ENCODE results near the gene RELN.

Gene RELN

GRCh38 chr7:103613655-103614642 lies 375.5 kb downstream of the RELN start:
- no peak for DNase-seq

GRCh38 chr7:103609778-103610177 lies 379.7 kb downstream of the RELN start:
- no peak for DNase-seq

GRCh38 chr7:103605640-103606039 lies 383.8 kb downstream of the RELN start:
- DNase-seq, result no peak

- DNase-seq, result no peak
Measured at GRCh38 chr7:103598326-103598905, 391.0 kb downstream of the RELN start.

- no peak for DNase-seq
Measured at GRCh38 chr7:103597606-103598005, 391.9 kb downstream of the RELN start.

GRCh38 chr7:103594186-103594585 lies 395.3 kb downstream of the RELN start:
- DNase-seq, result no peak

GRCh38 chr7:103593691-103594090 lies 395.8 kb downstream of the RELN start:
- no peak for DNase-seq

GRCh38 chr7:103592844-103593243 lies 396.6 kb downstream of the RELN start:
- DNase-seq, result no peak

GRCh38 chr7:103592187-103592586 lies 397.3 kb downstream of the RELN start:
- DNase-seq, result no peak

GRCh38 chr7:103580031-103580430 lies 409.4 kb downstream of the RELN start:
- no peak for DNase-seq

- no peak for DNase-seq
Measured at GRCh38 chr7:103577059-103577458, 412.4 kb downstream of the RELN start.

GRCh38 chr7:103576641-103577040 lies 412.8 kb downstream of the RELN start:
- DNase-seq, result no peak

GRCh38 chr7:103574576-103574975 lies 414.9 kb downstream of the RELN start:
- no peak for DNase-seq

- DNase-seq, result no peak
Measured at GRCh38 chr7:103573479-103574058, 415.9 kb downstream of the RELN start.

- DNase-seq, result no peak
Measured at GRCh38 chr7:103571586-103571985, 417.9 kb downstream of the RELN start.

- no peak for DNase-seq
Measured at GRCh38 chr7:103569621-103570305, 419.7 kb downstream of the RELN start.

GRCh38 chr7:103564416-103564815 lies 425.0 kb downstream of the RELN start:
- no peak for DNase-seq

GRCh38 chr7:103560136-103560535 lies 429.3 kb downstream of the RELN start:
- no peak for DNase-seq

GRCh38 chr7:103551016-103551415 lies 438.4 kb downstream of the RELN start:
- no peak for DNase-seq

GRCh38 chr7:103549786-103550185 lies 439.7 kb downstream of the RELN start:
- no peak for DNase-seq

GRCh38 chr7:103547451-103548284 lies 441.8 kb downstream of the RELN start:
- DNase-seq, result no peak

- DNase-seq, result no peak
Measured at GRCh38 chr7:103542470-103542869, 447.0 kb downstream of the RELN start.
